Inflammatory macrophage treated with lipopolysaccharide for 4 hours (primary cell): ENCODE data around the gene UBE2H.
"Not testable (repeated sequence)": the region's sequence is repeated elsewhere in the genome, so short reads cannot be mapped to it uniquely, and the experiment has no call there.

Experiments
- DNase-seq: peaks from one replicate; pipeline ENCODE4 v3.0.0-alpha.2; 2020

The UBE2H gene

GRCh38 chr7:129952653-129953560 is at the start of gene UBE2H:
Gene UBE2H, minus strand, starts transcription at chr7:129952960. Its CDS starts 405 bp downstream, at chr7:129952555.
- DNase-seq: peak; percentile 91

DNA sequence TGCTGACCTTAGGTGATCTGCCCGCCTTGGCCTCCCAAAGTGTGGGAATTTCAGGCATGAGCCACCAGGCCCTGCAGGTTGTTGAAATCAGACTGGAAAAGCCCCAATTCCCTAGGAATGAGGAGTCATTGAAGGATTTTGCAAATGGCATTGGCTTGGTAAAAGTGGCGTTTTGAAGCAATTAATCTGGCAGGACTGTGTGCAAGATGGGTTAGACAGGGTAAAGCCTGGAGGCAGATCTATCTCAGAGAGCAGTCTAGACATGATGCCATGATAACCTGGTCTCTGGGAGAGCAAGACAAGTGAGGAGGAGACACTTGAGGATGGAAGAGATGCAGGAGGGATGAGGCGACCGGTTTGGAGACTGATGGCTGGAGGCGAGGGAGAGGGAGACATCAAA is 45.7 kb upstream of the UBE2H start:
- no peak for DNase-seq

DNA sequence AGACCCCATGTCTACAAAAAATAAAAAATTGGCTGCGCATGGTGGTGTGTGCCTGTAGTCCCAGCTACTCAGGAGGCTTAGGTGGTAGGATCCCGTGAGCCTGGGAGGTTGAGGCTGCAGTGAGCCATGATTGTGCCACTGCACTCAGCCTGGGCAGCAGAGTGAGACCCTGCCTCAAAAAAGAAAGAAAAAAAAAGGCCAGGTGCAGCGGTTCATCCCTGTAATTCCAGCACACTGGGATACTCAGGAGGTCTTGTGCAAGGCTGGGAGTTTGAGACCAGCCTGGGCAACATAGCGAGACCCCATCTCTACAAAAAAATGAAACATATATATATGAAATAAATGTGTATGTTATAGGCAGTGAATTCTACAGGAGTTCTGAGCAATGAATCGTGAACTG is 44.5 kb upstream of the UBE2H start:
- no peak for DNase-seq

DNA sequence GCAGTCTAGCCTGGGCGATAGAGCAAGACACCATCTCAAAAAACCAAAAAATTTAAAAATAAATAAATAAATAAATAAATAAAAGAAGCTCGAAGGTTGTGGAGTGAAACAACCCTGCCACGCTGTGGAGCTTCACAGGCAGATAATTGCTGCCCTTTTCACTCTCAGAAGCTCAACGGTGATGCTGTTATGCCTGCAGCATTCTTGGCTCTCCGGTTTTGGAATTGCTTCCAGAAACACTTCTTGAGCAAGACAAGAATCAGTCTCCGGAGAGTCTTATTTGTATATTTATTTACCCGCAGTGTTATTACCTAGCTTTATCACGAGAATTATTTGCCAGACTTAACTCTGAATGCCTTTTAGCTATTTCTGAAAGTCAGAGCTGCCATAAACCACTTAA is 40.5 kb upstream of the UBE2H start:
- no peak for DNase-seq

GRCh38 chr7:129990403-129991192 is 37.8 kb upstream of the UBE2H start:
- no peak for DNase-seq

DNA sequence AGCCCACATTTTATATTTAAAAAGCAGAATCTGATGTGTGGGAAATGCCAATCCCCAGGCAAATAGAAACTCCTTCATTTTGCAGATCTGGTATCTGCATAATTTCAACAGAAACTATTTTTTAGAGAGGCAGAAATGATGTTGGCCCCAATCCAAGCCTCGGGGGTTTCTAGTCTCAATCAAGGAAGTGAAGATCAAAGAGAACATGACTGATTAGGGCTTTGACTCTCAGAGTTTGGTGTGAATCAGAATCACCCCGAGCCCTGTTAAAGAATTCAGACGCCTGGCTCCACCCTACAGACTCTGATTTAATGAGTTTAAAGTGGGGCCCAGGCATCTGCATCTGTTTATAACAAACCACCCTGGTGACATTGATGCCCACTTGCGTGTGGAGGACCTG is 36.7 kb upstream of the UBE2H start:
- no peak for DNase-seq

GRCh38 chr7:129986600-129986999 is 33.8 kb upstream of the UBE2H start:
- DNase-seq: no peak

DNA sequence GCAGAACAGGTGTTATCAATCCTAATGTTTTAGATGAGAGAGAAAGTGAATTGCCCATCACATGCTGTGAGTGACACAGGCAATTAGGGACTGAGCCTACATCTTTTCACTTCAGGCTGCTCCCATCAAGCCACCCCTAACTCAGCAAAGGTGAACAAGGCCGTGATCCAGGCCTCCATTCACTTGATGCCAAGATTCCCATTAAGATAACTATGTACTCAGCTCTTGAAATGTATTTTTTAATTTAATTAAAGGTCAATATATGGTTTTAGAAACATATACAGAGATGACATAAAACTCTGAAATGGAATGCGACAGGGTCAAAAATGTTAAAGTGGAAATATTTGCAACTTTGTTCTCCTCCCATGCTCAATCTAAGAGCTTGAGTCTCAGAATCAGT is 27.9 kb upstream of the UBE2H start:
- no peak for DNase-seq

- DNase-seq: no peak
These were observed 22.5 kb upstream of the UBE2H start for GRCh38 chr7:129975309-129975708.

DNA sequence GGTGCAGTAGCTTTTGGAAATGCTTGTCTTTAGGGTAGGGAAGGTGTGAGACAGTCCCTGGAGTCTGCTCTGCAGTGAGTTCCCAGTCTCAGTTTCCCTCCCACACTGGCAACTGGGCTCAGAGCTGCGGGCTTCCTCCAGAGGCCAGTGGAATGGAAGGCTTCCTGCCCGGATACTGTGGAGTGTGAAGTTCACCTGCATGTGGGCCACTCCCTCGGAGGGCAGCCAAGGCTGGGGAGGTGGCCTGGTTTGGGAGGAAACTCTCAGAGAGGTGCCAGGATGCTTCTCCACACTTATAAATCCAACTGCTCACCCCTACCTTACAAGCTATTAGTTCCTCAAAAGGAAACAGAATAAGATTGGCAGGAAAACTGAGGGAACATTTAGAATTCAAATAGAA is 18.1 kb upstream of the UBE2H start:
- no peak for DNase-seq

- DNase-seq: no peak
These were observed 17.2 kb upstream of the UBE2H start for GRCh38 chr7:129969881-129970446.

- DNase-seq: no peak
These were observed 16.0 kb upstream of the UBE2H start for GRCh38 chr7:129968592-129969383.

DNA sequence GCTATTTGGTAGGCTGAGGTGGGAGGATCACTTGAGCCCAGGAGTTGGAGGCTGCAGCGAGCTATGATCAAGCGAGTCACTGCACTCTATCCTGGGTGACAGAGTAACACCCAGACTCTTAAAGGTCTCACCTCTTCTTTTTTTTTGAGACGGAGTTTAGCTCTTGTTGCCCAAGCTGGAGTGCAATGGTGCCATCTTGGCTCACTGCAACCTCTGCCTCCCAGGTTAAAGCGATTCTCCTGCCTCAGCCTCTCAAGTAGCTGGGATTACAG is 7.4 kb upstream of the UBE2H start:
- not testable (repeated sequence) for DNase-seq

GRCh38 chr7:129959471-129960203 is 6.9 kb upstream of the UBE2H start:
- peak; percentile 21 for DNase-seq

DNA sequence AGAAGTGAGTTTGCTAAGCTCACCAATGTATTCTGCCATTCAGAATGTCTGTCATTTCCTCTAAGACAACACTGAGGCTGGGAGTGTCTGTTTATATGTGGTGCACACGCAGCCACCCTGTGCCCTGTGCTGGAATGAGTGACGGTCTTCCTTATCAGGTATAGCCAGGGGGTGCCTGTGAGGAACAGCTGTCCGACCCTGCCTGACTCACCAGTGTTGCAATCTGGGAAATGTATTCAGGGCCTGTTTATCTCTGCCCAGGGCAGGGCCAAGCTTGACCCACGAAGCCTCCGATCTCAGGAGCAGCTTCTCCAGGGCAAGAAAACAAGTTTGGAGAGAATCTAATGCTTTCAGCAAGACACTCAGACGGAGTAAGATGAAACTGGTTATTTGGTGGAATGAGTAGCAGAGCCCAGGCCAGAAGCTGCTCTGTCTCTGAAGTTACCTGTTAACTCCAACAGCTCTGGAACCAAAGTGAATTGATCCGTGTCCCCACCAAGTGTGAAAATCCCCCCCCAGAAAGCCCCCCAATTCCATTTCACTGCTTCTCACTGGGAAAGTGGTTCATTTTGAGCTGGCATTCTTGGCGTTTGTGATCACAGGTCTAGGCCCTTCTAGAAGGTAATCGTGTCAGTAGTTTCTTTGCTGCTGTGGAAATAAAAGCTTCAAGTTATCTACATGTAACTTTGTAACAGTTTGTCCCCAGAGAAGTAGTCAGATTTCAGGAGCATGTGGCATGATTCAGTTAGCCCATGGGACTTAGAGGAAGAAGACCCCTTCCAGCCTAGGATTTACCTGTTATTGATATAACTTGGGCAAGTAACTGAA is 6.1 kb upstream of the UBE2H start:
- peak; percentile 70 for DNase-seq

DNA sequence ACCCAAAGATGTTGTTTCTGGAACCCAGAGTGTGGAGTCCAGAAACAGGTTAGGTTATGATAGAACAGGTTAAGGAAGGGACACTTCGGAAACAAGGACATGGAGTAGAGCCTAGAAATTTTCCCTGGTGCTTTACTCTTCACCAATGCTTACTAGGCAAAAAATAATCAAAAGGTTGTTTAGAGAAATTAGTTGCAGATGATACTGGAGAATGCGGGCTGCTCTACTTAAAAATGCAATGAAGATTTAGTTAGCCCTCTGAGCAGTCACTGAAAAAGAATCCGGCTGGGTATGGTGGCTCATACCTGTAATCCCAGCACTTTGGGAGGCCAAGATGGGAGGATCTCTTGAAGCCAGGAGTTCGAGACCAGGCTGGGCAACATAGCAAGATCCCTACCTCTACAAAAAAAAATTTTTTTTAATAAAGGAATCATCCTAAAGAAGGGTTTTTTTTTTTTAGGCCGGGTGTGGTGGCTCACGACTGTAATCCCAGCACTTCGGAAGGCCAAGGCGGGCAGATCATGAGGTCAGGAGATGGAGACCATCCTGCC is 3.3 kb upstream of the UBE2H start:
- DNase-seq: no peak

- peak; percentile 52 for DNase-seq
These were observed 591 bp downstream of the UBE2H start for GRCh38 chr7:129952086-129952652.

GRCh38 chr7:129951226-129952085 is 1.3 kb downstream of the UBE2H start:
- DNase-seq: peak; percentile 35

DNA sequence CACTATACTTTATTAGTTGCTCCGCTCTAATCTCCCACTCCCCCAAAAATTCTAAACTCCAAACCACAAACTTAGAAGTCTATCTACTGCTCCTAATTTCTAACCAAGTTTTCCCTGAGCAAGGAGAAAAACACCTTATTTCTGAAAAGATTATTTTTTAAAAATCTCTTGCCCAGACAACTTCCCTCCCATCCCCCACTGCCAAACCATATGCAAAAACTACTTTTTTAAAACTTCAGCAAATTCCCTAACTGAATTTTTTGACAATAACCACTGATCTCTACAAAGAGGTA is 1.9 kb downstream of the UBE2H start:
- DNase-seq: no peak
